NCI-H187 treated with DMSO at 0.1 percent for 48 hours (cell line): ENCODE data around the gene PTPRD.
A peak's percentile ranks its signal among the peaks of the same experiment; 100 is the strongest.
"Not testable (repeated sequence)": the region's sequence is repeated elsewhere in the genome, so short reads cannot be mapped to it uniquely, and the experiment has no call there.

Source experiments
- DNase-seq: peaks from one replicate; lab custom pipeline; 2025; lab: John Stamatoyannopoulos, UW

The PTPRD gene

DNA sequence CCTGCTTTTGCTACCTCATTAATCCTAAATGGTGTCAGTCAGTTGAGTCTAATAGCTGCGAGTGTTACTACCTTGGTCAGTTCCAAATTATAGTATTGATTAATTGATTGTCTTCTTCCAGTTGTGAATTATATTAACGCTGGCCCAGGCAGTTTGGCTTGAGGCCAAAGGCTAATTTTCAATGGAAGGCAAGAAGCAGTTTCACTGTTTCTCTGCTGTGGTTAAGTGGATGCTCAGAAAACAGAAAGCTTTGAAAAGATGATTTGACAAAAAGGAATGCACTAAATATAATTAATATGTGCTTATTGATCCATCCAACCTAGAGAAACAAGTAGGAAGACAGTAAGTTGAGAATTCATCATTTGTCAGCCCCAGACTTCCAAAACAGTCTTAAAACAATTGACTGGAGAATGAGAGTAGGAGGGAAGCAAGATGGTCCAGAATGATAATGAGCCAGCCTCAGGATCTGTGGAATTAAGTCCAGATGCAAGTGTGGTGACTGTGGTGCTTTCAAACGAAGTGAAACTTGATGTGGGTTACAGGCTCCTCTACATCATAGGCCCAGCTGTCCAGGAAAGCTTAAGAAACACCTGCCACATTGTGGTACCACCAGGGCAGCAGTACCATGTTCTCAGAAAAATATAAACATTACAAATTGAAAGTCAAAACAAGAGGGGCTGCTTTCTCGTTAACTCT lies 1442.2 kb downstream of the PTPRD start:
- DNase-seq = no peak

DNA sequence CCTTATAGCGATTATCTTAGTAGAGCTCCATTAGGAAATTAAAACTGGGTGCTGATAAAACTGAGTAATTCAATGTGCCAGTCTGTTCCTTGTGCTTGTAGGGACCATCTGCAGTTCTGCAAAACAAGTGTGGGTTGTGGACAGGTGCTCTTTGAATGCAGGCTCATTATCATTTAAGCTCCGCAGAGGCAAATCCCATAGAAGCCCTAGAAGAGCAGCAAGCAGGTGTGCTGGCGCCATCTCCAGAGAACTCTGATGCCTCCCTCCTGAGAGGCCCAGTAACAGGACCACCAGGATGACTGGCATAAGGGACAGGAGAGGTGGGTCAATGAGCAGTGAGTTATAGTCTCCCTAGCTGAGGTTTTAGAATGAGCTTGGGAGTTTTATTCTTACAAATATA lies 1470.8 kb downstream of the PTPRD start:
- peak; percentile 41 for DNase-seq

DNA sequence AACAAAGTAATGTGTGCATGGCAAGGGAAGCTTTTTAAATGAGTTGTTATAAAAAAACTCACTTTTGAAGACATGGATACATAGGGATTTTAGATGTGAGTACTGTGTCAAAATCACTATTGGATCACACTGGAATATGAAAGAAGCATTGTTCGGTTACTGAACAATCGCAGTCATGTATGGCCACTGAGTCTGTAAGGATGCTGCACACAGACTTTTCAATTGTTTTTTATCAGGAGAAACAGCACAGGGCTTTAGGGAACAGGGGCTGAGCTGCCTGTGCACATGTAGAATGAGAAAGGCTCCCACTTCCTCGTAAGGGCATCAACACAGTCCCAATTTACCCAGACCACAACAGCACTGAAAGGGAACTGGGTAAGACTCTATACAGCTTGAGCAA lies 1479.3 kb downstream of the PTPRD start:
- DNase-seq = no peak

DNA sequence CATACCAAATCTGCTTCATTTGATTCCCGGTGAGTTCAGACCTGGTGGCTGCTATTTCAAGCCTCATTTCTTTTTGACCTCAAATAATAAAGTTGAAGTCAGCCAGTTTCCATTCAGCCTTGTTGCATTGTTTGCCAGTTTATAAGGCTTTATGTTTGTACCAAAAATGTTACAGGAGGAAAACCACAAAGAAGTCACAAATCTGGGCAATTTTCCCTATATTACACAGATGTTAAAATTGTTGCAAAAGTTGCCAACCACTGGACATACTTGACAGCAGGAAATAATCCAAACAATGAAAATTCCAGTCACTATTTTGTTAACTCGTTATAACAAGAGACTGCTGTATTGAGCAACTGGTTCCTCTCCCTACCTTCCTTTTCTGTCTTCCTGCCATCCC lies 1488.2 kb downstream of the PTPRD start:
- no peak for DNase-seq

DNA sequence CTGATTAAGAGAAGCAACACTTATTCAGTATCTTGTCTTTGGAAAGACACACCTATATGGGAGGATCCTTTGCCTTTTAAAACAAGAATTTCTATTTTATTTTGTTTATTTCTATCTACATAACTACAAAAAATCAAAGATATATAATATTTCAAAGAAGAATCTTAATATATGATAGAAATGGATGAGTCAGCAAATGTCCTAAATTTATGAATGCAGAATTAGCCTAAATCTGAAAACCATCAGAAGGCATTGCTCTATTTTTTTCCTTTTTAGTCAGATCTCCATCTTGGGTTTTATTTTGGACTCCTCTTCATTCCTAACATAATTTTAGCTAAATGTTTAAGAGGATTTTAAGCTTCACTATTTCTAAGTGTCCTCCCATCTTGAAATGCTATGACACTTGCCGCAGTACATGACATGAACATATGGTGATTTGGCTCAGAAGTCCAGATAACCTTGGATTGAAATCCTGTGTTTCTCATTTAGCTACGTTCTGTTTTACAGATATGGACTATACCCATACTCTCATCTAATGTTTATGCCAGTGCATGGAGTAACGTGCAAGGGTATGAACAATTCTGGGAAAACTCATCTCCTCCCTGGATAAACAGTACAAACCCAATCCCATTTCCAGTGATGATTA lies 1490.4 kb downstream of the PTPRD start:
- DNase-seq = no peak

DNA sequence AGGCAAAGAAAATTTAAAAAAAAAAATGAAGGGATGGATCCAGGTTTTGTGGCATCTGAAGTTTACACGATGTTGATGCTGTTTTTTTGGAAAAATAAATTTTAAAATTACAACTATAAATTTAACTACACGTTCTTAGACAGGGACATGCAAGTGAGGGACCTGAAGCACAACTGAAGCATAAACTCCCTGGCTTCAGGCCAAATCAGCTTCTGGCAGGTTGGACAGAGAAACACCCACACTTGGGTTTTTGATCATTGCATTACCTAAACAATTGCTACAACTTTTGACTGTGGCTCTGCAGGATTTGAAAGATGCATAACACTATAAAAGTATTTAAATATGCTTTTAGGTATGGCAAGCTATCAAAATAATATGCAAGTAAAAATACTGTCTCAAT lies 1494.9 kb downstream of the PTPRD start:
- DNase-seq = no peak

DNA sequence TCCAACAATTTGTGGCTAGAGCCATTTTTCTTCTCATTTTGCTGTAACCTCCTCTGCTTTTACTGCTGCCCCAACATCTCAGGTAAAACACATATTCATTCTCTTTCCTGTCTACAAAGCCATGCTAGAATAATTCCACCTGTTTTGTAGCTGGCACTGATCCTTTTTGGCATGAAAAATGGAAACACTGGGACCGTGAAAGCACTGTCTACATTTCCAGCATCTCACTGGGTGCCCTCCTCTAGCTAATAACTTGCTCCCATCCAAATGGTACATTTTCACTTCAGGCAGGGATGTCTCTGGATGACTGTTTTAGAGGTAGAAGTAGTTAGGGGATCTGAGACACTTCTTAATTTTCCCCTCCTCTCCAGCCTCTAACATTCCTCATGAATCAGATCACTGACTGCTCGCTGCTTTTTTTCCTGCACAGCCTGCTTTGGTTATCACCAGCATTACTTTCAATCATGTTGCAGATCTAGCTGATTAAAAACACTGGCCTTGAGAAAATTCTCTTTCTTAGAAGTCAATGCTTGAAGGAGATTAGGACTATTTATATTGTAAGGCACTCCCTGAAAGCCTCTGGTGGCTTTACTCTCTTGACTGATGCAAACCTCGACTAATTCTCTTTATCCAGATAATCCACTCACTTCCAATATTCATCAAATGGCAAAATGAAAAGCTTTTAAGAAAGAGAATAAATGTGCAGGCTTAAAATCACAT lies 1500.6 kb downstream of the PTPRD start:
- DNase-seq = no peak

DNA sequence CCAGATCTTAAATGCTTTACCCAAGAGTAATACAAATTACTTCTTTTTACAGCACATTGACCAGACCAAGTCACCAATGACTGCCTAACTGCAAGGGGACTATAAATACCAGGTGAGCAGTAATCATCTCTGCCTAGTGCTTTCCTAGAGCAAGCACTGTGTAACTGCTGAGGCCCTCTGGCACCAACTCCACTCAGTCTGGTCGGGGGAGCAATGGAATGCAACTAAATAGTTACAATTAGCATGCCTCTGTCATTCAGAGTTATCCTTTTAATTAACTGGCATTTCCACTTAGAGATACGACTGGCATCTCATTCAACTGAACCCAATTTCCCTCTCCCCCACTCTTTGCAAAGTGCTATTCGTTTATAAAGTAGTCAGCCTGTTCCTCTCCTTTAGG lies 1504.2 kb downstream of the PTPRD start:
- DNase-seq = no peak

DNA sequence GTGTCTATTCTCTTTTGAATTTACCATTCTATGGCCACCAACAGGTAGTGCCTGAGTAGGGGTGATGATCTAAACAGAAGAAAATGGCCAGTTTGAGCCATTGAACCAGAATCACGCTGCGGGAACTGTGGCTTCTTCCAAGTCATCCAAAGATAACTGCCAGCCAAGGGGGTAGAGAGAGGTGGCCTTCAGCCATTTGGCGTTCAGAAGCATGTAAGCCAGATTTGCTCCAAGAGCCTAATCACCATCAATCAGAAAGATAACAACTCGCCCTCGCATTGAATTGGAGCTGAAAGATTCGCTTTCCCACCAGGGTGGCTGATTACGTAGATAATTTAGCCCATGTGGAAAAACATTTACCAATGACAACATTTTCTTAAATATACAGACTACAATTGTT lies 1510.5 kb downstream of the PTPRD start:
- DNase-seq = no peak

DNA sequence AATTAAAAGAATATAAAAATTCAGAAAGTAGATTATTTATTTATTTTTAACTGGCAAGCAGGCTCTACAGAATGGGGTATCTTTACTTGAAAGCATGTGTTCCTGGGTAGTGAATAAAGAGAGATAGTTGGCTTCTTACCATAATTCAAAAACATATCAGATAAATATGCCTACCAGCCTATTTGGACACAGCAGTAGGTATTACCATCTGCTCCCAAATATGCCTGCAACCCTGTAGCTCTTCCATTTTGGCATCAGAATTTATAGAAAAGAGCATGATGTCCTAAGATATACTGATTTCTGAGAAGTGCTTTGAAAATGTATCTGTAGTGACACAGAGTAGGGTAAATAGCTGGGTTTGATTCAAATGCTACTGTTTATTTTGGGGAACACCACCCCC lies 1512.7 kb downstream of the PTPRD start:
- no peak for DNase-seq

DNA sequence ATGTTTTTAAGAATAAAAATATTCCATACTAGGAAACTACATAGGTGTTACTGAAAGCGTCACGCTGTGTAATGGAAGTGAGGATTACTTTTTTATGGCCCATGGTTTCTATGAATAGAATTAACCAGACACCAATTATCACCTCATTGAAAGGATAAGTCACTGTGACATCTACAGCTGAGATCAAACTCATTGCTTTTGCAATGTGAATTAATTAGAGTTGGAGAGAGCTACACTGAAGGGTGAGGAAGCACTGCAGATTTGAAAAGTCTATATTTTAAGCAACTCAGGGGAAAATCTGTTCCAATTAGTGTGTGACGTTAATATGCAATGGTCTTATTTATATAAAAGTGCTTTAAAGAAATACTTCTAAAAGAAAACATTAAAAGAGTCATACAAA lies 1513.2 kb downstream of the PTPRD start:
- DNase-seq = no peak

DNA sequence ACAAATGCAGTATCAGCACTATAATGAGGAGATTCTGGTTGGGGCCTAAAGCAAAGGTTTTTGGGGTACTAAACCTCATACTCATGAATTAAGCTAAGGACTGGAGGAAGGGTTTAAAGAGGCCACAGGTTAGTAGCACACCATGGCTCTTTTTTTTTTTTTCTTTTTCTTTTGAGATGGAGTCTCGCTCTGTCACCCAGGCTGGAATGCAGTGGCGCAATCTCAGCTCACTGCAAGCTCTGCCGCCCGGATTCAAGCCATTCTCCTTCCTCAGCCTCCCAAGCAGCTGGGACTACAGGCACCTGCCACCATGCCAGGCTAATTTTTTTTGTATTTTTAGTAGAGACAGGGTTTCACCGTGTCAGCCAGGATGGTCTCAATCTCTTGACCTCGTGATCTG lies 1515.5 kb downstream of the PTPRD start:
- not testable (repeated sequence) for DNase-seq

DNA sequence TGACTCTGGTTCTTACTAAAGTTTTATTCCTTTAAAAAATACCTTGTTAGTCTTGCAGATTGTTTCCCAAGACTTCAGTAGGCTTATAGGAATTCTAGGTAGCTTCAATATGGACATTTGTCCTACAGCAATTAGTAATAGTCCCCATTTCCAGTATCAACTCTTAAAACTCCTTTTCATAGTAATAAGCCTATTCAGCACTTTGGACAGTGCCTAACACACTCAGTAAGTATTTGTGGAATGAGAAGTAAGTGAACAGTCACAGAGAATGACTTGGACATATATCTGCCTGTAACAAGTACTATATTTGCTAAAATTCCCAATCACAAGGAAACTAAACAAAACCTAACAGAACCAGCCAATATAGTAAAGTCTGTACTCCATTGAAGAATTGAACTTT lies 1521.4 kb downstream of the PTPRD start:
- DNase-seq = no peak

DNA sequence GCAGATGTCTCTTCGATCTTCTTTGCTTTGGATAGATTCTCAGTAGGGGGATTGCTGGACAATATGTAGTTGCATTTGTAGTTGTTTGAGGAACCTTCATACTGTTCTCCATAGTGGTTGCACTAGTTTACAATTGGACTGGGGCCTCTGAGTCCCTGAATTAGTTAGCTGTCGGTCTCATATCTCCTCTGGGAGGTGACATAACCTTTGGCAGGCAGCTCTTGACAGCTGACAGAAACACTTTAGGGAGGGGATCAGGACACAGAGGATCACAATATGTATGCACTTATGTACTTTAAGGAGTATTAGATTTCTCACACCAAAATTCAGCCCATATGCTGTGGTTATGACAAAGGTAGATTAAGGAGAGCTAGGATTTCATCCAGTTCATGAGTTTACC lies 1533.3 kb downstream of the PTPRD start:
- no peak for DNase-seq

DNA sequence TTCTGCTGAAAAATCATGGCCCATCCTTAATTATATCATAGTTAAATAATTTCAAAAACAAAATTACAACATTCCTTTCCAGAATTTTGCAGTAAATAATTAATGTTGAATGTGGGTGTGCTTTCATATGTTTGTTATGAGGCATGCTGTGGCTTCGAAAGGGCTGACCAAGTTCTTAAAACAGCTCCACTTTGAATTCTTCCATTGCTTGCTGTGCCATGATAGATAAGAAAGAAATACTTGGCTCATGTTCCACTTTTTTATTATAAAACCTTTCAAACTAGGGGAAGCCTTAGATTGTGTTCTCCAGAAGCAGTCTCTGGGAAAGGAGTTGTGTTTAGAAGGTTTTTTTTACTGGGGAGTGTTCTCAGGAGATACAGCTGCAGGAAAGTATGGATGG lies 1534.5 kb downstream of the PTPRD start:
- DNase-seq = no peak

DNA sequence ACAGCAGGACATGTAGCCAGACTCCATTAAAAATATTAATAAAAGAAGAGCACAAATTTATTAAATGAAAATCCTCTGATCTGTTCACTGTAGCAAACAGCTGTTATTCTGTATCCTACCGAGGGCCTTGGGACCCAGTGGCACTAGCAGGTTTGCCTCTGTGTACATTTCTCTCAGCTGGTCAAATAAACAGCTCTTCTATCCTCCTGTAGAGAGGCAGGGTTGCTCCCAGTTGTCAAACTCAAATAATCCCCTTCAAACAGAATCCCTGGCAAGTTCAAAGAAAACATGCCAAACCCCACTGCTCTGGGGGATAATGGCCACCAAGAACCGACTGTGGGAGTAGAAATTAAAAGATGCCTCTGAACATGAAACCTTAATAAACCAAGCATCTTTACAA lies 1551.2 kb downstream of the PTPRD start:
- no peak for DNase-seq

DNA sequence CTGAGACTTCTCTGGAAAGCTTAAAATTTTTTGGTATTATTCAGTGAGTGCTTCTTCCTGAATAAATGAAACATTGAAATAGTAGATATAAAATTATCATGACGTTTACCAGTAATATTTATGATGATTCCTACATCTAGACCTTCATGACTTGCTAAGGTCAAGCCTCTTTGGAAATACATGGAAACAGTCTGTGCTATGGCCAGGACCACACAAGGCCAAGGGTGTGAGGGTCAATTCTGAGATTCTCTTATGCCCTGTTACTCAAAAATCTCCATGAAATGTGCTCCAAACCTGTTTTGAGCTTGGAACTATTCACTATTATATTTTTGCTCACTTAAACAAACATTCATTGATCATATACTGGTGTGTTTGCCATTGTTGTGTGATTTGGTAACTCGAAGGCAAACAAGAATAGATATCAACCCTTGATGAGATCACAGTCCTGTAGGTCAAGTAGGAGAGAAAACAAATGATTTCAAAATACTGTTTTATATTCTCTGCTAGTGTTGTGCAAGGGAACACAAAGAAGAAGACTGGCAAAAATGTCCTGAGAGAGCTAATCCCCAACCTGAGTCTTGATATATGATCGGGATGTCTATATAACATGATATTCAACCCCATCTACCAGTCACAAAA lies 1558.3 kb downstream of the PTPRD start:
- DNase-seq = no peak

DNA sequence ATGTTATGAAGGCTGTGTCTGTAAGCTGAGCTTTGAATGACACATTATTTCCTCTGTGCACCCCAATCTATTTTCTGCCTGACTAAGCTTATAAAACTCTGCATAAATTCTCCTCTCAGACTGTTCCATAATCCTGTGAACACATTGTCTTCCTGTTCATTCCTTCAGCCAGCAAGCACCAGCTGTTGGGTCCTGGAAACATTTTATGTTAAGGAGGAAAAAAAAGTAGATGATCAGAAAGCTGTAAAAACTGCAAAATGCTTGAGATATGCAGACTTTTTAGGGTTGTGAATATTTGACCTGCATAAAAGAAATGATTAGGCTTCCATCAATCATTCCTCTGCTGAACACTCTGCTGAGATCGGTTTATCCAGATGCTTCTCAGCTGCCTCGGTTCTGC lies 1567.2 kb downstream of the PTPRD start:
- no peak for DNase-seq

DNA sequence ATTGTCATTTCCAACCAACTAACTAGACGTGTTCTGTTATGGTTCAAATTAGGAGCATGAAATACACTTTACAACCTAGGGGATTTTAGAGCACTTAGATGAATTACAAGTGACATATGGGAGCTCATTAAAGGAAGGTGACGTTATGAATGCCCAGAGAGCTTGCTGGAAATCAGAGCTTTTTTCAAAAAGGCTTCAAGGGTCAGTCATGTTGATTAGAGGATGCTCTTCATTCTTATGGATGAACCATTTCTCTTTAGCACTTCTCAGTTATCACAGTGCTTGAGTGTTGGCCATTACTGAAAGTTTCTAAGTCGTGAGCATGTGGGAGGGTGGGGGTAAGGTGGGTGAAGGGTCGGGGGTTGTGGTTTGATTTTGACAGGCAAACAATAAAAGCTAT lies 1567.7 kb downstream of the PTPRD start:
- no peak for DNase-seq

DNA sequence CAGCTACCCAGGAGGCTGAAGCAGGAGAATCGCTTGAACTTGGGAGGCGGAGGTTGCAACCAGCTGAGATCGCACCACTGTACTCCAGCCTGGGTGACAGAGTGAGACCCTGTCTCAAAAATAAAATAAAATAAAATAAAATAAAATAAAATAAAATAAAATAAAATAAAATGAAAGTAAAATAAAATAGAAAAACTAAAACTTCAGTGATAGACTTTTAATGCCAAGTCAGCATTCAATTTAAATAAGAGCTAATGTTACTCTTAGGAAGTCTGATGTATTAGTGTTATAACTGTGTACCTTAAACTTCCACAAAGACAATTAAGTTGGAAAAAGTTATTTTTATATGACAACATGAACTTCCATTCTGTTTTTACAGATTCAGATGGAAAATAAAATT lies 1569.0 kb downstream of the PTPRD start:
- DNase-seq = not testable (repeated sequence)

DNA sequence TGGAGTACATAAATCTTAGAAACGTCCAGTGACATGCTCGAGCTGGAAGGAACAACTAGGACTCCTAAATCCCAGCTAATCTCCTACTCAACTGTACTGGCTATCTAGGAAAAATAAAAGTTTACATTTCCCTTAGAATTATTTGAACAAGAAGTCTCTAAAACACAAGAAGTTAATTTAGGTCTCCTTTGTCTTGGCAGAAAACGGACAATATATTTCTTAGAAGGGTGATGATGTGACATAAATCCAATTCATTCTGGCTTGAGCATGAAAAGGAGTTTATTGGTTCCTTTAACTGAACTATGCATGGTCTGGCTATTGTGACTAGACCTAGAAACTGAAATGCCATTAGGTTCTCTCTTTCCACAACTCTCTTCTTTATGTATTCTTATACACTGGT lies 1571.0 kb downstream of the PTPRD start:
- no peak for DNase-seq

DNA sequence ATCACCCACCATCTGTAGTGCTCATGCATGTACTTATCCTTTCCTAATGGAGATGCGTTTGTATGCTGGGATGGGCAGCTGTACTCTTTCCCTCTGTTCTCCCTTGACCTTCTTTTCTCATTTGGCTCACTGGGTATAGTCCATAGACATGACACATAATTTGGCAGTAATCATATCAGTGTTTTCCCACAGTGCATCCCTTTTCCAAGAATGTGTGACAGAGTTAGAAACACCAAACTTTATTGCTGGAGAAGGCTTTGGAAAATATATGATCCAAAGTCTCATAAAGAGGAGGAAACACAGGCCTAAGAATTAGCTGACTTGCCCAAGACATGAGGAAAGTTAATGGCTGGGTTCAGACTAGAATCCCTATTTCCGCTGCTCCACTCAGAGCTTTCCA lies 1579.8 kb downstream of the PTPRD start:
- DNase-seq = no peak

DNA sequence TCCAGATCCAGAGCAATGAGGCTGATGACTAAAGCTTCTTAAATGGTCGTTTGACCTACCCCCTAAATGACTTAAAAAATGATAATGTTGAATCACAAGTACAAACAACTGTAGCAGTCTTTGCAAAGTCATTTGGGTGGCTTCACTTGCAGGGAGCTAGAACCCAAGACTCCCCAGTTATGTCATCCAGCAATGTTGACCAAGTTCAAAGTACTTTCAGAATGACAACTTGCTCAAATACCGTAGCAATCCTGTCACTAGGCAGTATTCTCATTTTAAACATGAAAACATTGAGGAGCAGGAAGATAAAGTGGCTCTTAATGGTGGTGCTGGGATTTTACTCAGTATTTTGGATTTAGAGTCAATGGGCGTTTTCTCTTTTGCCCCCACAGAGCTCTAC lies 1596.2 kb downstream of the PTPRD start:
- DNase-seq = no peak
